NOMO-1 treated with dmso at 0.1 percent for 144 hours (cell line): ENCODE results near the gene RAB5IF.
A peak's percentile ranks its signal among the peaks of the same experiment; 100 is the strongest.
"Not testable (repeated sequence)": the region's sequence is repeated elsewhere in the genome, so short reads cannot be mapped to it uniquely, and the experiment has no call there.

Experiments
- DNase-seq: peaks from one replicate; lab custom pipeline; 2025; ENCODE audit not compliant: unreplicated experiment; lab: John Stamatoyannopoulos, UW

RAB5IF gene

DNA sequence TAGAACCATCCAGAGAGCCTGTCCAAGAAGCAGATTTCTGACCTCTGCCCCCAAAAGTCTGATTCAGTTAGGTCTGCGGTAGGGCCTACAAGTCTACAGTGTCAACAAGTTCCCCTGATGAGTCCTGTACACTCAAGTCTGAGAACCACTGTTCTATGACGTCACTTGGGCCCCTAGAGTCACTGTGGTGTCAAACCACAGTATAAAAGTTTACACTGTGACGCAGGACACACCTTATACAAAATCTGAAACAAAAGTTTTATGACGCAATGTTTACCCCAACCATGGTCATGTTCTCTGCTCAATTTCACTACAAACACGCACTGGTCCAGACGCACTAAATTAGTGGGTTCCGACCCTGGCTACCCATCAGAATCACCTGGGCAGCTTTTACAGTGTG is 22.5 kb downstream of the RAB5IF start:
- no peak for DNase-seq

DNA sequence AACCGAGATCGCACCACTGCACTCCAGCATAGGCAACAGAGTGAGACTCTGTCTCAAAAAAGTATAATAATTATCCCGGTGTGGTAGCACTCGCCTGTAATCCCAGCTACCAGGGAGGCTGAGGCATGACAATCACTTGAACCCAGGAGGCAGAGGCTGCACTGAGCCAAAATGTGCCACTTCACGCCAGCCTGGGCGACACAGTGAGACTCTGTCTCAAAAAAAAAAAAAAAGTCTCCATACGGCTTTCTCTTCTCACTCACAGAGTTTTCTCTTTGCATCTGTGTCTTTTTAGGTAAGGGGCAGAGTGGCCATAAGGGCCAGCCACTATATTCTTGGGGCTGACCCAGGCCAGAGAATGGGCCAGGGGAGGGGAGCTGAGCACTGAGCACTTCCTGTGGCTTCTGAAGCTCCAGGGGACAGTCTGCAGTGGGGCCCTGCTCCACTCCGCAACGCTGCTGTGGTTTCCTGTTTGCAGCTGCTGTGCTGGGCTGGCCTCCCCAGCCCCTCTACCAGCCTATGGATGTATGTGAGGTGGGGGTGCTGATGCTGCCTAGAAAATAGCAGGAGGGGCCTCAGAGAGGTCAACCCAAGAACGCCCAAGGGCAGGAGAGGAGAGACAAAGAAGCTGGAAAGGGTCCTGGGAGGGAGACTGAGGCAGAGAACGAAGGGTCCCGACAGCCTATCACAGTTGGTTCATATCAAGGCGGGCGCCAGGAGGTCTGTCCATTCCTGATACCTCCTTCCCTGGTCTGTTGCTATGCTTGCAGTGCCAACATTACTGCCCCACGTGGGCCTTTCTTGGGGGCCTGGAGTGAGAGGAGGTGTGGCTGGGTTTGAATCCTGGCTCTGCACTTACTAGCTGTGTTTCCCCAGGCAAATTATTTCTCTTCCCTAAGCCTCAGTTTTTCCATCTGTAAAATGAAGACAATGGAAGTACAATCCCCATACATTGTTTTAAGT is 24.4 kb downstream of the RAB5IF start:
- DNase-seq, result peak; percentile 25

GRCh38 chr20:36631646-36632045 is 26.1 kb downstream of the RAB5IF start:
- no peak for DNase-seq

DNA sequence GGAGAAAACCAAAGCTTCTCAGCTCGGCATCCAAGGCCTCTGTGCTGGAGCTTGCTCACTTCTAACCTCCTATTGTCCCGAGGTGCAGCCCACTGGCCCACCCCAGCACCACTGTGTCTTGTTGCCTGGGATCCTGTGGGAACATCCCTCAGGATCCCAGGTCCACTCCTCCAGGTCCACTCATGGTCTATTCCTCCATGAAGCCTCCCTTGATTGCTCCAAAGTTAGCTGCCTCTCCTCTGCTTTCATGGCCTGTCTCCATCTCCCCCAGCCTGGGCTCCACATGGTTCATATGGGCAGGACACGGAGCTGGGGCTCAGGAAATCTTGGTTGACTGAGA is 26.5 kb downstream of the RAB5IF start:
- DNase-seq, result no peak

DNA sequence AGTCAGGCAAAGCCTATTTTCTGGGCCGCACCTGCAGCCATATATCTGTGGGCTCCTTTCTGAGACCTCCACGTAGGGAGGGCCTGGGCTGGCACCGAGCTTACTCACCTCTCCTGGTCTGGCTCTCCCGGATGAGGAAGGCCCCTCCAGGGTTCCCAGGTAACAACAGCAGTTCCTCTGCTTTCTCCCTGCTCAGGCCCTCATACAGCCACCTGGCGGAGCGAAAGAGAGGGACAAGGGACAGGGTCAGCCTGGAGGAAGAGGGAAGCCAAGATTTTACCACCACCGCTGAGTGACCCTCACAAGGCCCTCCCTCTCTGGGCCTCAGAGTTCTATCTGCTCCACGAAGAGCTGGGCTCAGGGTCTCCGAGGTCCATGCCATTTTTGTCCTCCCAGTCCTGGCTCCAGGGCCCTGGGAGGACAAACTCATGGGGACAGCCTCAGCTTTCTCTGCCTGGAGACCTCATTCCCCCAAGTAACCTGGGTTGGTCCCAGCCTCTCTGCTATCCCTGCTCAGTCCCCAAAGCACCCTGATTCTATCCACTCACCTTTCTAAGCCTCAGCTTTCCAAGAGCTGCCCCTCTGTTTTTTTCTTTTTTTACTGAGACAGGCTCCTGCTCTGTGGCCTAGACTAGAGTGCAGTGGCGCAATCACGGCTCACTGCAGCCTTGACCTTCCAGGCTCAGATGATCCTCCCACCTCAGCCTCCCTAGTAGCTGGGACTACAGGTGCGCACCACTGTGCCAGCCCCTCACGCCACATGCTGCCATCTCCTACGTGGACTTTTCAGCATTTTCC is 27.1 kb downstream of the RAB5IF start:
- no peak for DNase-seq

- DNase-seq, result no peak
Measured at GRCh38 chr20:36633285-36633772, 27.8 kb downstream of the RAB5IF start.

GRCh38 chr20:36634342-36634741 is 28.8 kb downstream of the RAB5IF start:
- no peak for DNase-seq

DNA sequence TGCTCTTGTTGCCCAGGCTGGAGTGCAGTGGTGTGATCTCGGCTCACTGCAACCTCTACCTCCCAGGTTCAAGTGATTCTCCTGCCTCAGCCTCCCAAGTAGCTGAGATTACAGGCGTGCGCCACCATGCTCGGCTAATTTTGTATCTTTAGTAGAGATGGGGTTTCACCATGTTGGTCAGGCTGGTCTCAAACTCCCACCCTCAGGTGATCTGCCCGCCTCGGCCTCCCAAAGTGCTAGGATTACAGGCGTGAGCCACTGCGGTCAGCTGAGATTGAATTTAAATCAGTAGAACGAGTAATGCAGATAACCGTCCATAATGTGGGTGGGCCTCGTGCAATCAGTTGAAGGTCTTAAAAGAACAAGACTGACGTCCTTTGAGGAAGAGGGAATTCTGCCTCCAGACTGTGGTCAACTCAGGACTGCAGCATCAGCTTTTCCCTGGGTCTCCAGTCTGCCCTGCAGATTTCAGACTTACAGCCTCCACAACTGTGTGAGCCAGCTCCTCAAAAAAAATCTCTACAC is 33.4 kb downstream of the RAB5IF start:
- not testable (repeated sequence) for DNase-seq

DNA sequence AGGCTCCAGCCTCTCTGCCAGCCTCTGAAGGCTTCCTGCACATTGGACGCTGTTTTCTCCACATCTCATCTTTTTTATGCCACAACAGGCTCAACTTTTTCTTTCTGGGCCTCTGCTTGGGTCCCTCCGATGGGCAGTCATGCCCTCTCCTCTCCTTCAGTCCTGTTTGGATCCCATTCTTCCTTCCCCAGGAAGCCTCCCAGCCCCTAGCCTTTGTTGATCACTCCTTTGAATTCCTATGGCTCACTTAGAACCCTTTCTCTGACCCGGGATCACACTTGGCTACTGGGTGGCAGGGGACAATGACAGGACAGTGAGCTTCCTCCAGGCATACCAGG is 35.9 kb downstream of the RAB5IF start:
- no peak for DNase-seq

GRCh38 chr20:36642136-36642535 is 36.6 kb downstream of the RAB5IF start:
- no peak for DNase-seq

- DNase-seq, result no peak
Measured at GRCh38 chr20:36644032-36644705, 38.6 kb downstream of the RAB5IF start.

GRCh38 chr20:36644706-36645095 is 39.1 kb downstream of the RAB5IF start:
- DNase-seq, result no peak

DNA sequence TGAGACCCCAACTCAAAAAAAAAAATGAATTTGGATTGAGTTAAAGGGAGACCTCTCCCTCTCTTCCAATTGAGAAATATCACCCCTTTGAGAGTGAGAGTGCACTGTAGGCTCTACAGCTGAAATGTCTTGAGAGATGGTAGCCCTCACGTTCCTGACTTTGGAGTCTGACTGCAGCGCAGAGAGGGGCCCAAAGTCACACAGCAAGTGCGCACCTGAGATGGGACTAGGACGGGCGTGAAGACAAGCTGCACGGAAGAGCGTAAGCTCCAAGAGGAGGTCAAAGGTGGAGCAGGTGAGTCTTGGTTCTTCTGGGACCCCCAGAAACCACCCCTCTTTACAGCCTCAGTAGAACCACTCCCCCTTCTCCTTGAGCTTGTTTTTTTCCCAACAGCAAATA is 39.8 kb downstream of the RAB5IF start:
- DNase-seq, result no peak

DNA sequence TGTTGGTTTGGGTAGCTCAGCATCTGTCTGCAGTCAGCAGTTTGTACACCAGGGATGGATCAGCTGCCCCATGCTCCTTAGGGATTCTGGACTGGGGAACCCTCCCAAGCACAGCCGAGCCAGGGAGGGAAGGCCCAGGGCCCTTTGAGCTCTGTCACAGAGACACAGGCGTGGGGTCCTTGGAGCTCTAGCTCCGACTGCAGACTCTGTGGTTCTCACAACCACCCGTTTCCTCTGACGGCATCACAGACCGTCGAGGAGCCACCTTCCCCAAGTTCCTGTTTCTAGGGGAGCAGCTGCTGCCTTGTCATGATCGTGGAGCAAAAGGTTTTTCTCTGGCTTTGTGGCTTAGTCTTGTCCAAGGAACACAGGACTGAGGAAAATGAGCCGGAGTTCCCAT is 40.4 kb downstream of the RAB5IF start, which contains the start of gene SLA2:
SLA2 (minus strand) TSS at position 199 of the 400 bp plus-strand sequence. CDS start 4,861 bp downstream, outside the sequence.
- peak; percentile 74 for DNase-seq

- no peak for DNase-seq
Measured at GRCh38 chr20:36646678-36647077, 41.1 kb downstream of the RAB5IF start.

DNA sequence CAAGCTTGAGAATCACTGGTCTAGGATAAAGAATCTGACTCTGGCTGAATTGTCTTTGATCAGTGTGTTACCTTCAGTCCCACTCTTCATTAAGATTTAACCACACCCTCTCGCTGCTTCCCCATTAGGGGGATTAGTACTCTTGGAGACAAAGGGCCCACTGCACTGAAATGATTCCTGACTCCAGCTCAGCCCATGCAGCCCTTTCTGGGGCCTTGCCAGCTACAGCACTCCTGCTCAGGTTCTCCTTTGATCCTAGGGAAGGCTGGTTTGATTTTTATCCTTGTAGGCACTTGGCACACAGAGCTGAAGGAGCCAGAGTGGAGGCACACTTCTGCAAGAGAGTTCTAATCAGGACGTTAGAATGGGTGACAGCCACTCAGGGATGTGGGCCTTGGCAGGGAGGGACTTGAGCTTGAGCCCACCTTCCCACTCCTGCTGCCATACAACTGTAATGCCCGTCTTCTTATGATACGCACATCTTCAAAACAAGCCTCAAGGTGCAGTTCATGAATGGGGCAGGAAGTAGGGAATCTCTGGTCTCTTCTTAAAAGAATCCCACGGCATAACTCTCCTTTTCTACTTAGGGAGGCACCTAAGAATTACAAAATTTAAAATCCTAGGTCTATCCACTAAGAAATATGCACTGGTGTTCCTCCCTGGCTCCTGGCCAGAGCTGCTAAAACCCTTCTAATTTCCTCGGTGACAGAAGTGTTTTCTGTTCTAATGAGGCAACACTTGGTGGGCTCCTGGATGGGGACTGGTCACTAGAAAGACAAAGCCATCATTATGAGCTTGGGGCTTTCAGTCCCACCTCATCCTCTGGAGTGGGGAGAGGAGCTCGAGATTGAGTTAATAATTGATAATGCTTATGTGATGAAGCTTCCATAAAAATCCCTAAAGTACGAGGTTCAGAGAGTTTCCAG is 41.9 kb downstream of the RAB5IF start:
- no peak for DNase-seq

DNA sequence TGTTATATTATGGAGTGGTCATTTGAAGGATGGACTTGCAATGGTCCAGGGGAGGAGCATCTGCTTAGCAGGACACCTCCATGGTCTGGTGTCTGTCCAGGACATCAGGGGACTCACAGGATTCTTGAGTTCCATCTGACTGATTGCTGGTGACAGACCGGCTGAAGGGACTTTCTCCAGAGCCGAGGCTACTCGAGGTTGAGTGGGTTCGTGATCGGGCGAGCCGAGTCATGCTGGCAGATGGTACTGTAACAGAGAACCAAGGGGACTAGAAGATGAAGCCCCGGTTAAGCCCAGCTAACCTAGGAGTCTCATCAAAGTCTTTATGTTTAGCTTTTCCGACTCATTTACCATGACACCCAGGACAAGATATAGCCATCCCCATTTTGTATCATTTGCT is 47.9 kb downstream of the RAB5IF start:
- no peak for DNase-seq

- no peak for DNase-seq
Measured at GRCh38 chr20:36654506-36654905, 48.9 kb downstream of the RAB5IF start.

GRCh38 chr20:36655004-36655403 is 49.4 kb downstream of the RAB5IF start:
- DNase-seq, result no peak

GRCh38 chr20:36656733-36657132 is 51.2 kb downstream of the RAB5IF start:
- no peak for DNase-seq
